Right forelimb (tissue), 1 donor: ENCODE results near the gene RXRA.

ENCODE experiments used
- DNase-seq: peaks from one replicate; pipeline ENCODE4 v3.0.0-alpha.2; 2018

Gene RXRA

GRCh38 chr9:134313470-134313869 is 12.8 kb upstream of the RXRA start:
- no peak for DNase-seq

- no peak for DNase-seq
Observed at GRCh38 chr9:134314039-134314949, 12.0 kb upstream of the RXRA start.

GRCh38 chr9:134314950-134315715 is 11.1 kb upstream of the RXRA start:
- no peak for DNase-seq

GRCh38 chr9:134315716-134316448 is 10.4 kb upstream of the RXRA start:
- DNase-seq, result no peak

GRCh38 chr9:134316449-134317160 is 9.7 kb upstream of the RXRA start:
- DNase-seq, result no peak

GRCh38 chr9:134317400-134317789 is 8.9 kb upstream of the RXRA start:
- DNase-seq, result no peak

- DNase-seq, result no peak
Observed at GRCh38 chr9:134317790-134318414, 8.4 kb upstream of the RXRA start.

GRCh38 chr9:134318481-134318891 is 7.8 kb upstream of the RXRA start:
- no peak for DNase-seq

- DNase-seq, result no peak
Observed at GRCh38 chr9:134318941-134319305, 7.3 kb upstream of the RXRA start.

- DNase-seq, result no peak
Observed at GRCh38 chr9:134319306-134320125, 6.7 kb upstream of the RXRA start.

- no peak for DNase-seq
Observed at GRCh38 chr9:134320126-134320867, 6.0 kb upstream of the RXRA start.

GRCh38 chr9:134320868-134321471 is 5.3 kb upstream of the RXRA start:
- DNase-seq, result no peak

GRCh38 chr9:134321531-134321930 is 4.7 kb upstream of the RXRA start:
- no peak for DNase-seq

- no peak for DNase-seq
Observed at GRCh38 chr9:134321946-134322741, 4.1 kb upstream of the RXRA start.

GRCh38 chr9:134322781-134323241 is 3.4 kb upstream of the RXRA start:
- DNase-seq, result no peak

- DNase-seq, result no peak
Observed at GRCh38 chr9:134323741-134324358, 2.4 kb upstream of the RXRA start.

- DNase-seq, result no peak
Observed at GRCh38 chr9:134324359-134325095, 1.7 kb upstream of the RXRA start.
